ENCODE results near the gene CYGB. TPM values are rescaled to one million over a fixed set of nuclear protein-coding genes. Genes with fewer than 3 reads are reported as not detected.

Gene CYGB
- total and polyA plus RNA-seq, 10 of the 15 experiments (the other 5 are each of a cell fraction or from before 2014, with no cell fraction given) = 0.34 TPM; not detected in 9

- TF ChIP-seq REST (IDR thresholded peaks at IDR 0.05; ENCODE audit: low read depth, low read length) (no peak), MTA2 (IDR thresholded peaks at IDR 0.05; ENCODE audit: low read depth) (no peak), RCOR1 (conservative IDR thresholded peaks at IDR 0.05; ENCODE audit: low read depth, low read length) (no peak), EZH2 (IDR thresholded peaks at IDR 0.05; ENCODE audit: borderline replicate concordance, control insufficient read depth, low read depth, low read length) (no peak), FOXK2 (IDR thresholded peaks at IDR 0.05) (no peak), E4F1 (IDR thresholded peaks at IDR 0.05; ENCODE audit: borderline replicate concordance, partially characterized antibody) (no peak), ZNF274 (IDR thresholded peaks at IDR 0.05; ENCODE audit: insufficient read depth, insufficient read length) (no peak), IKZF1 (conservative IDR thresholded peaks at IDR 0.05) (no peak)
Observed at GRCh38 chr17:76478730-76479514, 58.6 kb downstream of the CYGB start (continued).
